Progenitor cell of endocrine pancreas (in vitro differentiated cells): ENCODE measurements around the gene NT5C1B. TPM values are rescaled to one million over a fixed set of nuclear protein-coding genes. Genes with fewer than 3 reads are reported as not detected.
A peak's percentile ranks its signal among the peaks of the same experiment; 100 is the strongest.

Source experiments
- DNase-seq: peaks from one replicate; pipeline ENCODE4 v3.0.0; 2021; ENCODE audit warnings: low spot score; ENCODE audit not compliant: unreplicated experiment
- H3K27ac Mint-ChIP-seq: 2 replicates; pipeline ENCODE4 v1.8.0; 2021; ENCODE audit warnings: mild to moderate bottlenecking, moderate library complexity, mixed read lengths
- H3K27me3 Mint-ChIP-seq: 2 replicates; pipeline ENCODE4 v1.8.0; 2021; ENCODE audit warnings: mixed read lengths
- H3K36me3 Mint-ChIP-seq: 2 replicates; pipeline ENCODE4 v1.8.0; 2022; ENCODE audit warnings: mixed read lengths; ENCODE audit not compliant: insufficient read depth
- H3K4me1 Mint-ChIP-seq: 2 replicates; pipeline ENCODE4 v1.8.0; 2021; ENCODE audit warnings: low read depth, mixed read lengths
- H3K4me3 Mint-ChIP-seq: 2 replicates; pipeline ENCODE4 v1.8.0; 2021; ENCODE audit warnings: low read depth, mild to moderate bottlenecking, moderate library complexity, mixed read lengths
- H3K9me3 Mint-ChIP-seq: 2 replicates; pipeline ENCODE4 v1.8.0; 2021; ENCODE audit warnings: low read depth, mixed read lengths
- total RNA-seq: library from RNA; stranded (reverse); gene quantifications from 2 replicates; pipeline ENCODE4 v1.2.1, GENCODE V29; 2021
- TF ChIP-seq, protein P1 (sequence below): fragments of 200-600 bp; sonication (generic); IDR thresholded peaks from one replicate; pipeline ENCODE4 v1.5.0; 2021; ENCODE audit warnings: antibody characterized with exemption, mild to moderate bottlenecking; ENCODE audit not compliant: unreplicated experiment

NT5C1B gene
- total RNA-seq, 1 donor from 2014 or later, result not detected

DNA sequence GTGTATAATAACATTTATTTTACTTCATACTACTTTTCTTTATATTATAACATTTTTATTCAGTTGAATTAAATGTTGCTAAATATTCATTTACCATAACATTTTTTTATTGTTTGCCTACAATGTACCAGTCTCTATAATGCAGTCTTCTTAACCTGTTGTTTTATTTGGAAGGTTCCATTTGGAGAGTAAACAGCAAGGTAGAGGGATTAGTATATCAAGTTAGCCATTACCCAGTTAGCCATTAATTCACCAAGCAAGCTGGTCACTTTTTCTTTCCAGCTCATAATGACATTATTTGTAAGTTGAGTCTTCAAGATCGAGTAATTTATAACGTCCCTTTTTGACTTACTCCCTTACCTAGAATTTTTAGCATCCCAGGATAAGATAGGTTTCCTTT is 29.7 kb upstream of the NT5C1B start:
- Mint-ChIP-seq H3K27ac (no peak overlapping the region), H3K9me3 (no peaks in the 10 kb centered on the region), H3K4me1 (peaks cover 1% of the 10 kb centered on the region), H3K27me3 (no peaks in the 10 kb centered on the region), H3K4me3 (no peak overlapping the region), H3K36me3 (peaks cover 2% of the 10 kb centered on the region)
- no peak for DNase-seq
- TF ChIP-seq, protein P1, sequence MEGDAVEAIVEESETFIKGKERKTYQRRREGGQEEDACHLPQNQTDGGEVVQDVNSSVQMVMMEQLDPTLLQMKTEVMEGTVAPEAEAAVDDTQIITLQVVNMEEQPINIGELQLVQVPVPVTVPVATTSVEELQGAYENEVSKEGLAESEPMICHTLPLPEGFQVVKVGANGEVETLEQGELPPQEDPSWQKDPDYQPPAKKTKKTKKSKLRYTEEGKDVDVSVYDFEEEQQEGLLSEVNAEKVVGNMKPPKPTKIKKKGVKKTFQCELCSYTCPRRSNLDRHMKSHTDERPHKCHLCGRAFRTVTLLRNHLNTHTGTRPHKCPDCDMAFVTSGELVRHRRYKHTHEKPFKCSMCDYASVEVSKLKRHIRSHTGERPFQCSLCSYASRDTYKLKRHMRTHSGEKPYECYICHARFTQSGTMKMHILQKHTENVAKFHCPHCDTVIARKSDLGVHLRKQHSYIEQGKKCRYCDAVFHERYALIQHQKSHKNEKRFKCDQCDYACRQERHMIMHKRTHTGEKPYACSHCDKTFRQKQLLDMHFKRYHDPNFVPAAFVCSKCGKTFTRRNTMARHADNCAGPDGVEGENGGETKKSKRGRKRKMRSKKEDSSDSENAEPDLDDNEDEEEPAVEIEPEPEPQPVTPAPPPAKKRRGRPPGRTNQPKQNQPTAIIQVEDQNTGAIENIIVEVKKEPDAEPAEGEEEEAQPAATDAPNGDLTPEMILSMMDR, result no peak

DNA sequence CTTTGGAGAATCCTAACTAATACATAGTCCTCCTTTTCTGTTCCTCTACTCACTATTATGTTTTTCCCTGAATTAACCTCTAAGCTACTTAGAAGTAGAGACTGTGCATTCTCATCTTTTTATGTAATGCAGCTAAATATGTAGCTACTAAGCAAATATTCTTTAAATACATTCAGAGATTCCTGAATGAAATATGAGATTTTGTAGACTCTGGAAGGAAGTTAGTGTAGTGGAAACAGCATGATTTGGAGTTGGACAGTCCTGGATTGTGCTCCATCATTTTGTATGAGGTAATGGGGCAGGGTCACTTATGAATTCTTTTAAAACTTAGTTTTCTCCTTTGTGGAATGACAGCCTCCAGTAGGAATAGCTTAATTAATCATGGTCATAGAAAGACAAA is 24.7 kb upstream of the NT5C1B start:
- Mint-ChIP-seq H3K36me3 (peaks cover 2% of the 10 kb centered on the region), H3K27me3 (no peaks in the 10 kb centered on the region), H3K4me3 (no peak overlapping the region), H3K27ac (no peak overlapping the region), H3K9me3 (no peaks in the 10 kb centered on the region), H3K4me1 (peaks cover 12% of the 10 kb centered on the region)
- DNase-seq, result no peak
- TF ChIP-seq, protein P1, result no peak

DNA sequence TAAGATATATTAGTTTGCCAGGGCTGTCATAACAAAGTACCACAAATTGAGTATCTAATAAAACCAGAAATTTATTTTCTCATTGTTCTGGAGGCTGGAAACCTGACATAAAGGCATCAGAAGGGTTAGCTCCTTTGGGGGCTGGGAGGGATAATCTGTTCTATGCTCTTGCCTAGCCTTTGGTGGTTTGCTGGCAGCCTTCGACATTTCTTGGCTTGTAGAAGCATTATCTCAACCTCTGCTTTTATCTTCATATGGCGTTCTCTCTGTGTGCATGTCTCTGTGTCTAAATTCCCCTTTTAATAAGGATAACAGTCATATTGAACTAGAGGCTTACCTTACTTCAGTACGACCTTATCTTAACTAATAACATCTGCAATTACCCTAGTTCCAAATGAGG is 22.8 kb upstream of the NT5C1B start:
- no peak overlapping the region for H3K4me3 Mint-ChIP-seq
- H3K27me3 Mint-ChIP-seq, result no peaks in the 10 kb centered on the region
- H3K36me3 Mint-ChIP-seq, result peaks cover 2% of the 10 kb centered on the region
- DNase-seq, result no peak
- H3K27ac Mint-ChIP-seq, result no peak overlapping the region
- H3K9me3 Mint-ChIP-seq, result no peaks in the 10 kb centered on the region
- peaks cover 10% of the 10 kb centered on the region for H3K4me1 Mint-ChIP-seq
- TF ChIP-seq, protein P1, result no peak

DNA sequence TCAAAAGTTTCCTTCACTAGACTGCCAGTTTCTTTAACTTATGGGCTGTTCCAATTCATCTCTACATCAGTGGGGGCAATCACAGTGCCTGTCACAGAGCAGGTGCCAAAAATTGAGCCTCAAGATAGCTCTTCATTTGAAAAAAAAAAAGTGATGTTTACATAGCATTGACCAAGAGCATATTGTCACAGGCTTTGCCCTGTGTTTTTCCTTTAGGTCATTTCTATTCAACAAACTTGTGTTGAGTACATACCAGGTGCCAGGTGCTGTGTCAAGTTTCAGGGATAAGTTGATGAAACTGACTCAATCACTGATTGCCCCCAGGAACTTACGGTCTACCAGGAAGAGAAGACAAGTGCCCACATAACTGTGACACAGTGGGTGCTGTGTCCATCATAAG is 22.2 kb upstream of the NT5C1B start:
- TF ChIP-seq, protein P1, result no peak
- Mint-ChIP-seq H3K27ac (peak overlapping the region; percentile 23), H3K36me3 (peaks cover 2% of the 10 kb centered on the region), H3K27me3 (no peaks in the 10 kb centered on the region), H3K4me3 (no peak overlapping the region), H3K9me3 (no peaks in the 10 kb centered on the region), H3K4me1 (peaks cover 10% of the 10 kb centered on the region)
- no peak for DNase-seq

DNA sequence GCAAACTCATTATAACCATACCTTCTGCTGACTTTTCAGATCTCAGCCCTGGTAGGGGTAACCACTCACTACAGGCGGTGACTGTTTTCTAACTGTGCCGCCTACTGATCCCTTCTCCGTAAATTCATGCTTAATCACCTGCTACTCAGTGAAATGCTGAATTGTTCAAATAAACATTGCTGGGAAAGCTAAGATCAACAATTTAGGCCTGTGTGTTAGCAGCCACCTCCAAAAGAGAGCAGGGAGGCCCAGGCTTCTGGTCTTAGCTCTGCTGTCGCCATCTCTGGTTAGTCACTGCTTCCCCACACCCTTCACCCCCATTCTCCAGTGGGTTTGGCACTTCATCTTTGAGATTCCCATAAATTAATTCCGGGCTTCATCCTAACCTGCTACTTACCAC is 21.8 kb upstream of the NT5C1B start:
- Mint-ChIP-seq H3K27ac (peak overlapping the region; percentile 23), H3K9me3 (no peaks in the 10 kb centered on the region), H3K4me3 (no peak overlapping the region), H3K27me3 (no peaks in the 10 kb centered on the region), H3K36me3 (peaks cover 2% of the 10 kb centered on the region), H3K4me1 (peaks cover 10% of the 10 kb centered on the region)
- DNase-seq, result no peak
- TF ChIP-seq, protein P1, result no peak
